SHP77 (cell line): ENCODE data around the gene KRTAP10-2.
"Not testable (repeated sequence)": the region's sequence is repeated elsewhere in the genome, so short reads cannot be mapped to it uniquely, and the experiment has no call there.

Experiments used
- DNase-seq, 2 experiments: peaks; one replicate each; lab custom pipeline; 2025; lab: John Stamatoyannopoulos, UW

KRTAP10-2 gene

GRCh38 chr21:44567481-44568171 is 16.3 kb upstream of the KRTAP10-2 start:
- DNase-seq: no peak

- DNase-seq: no peak
Observed at GRCh38 chr21:44566403-44566802, 15.1 kb upstream of the KRTAP10-2 start.

- DNase-seq: no peak
Observed at GRCh38 chr21:44564886-44565598, 13.7 kb upstream of the KRTAP10-2 start.

GRCh38 chr21:44564099-44564498 is 12.8 kb upstream of the KRTAP10-2 start:
- no peak for DNase-seq

GRCh38 chr21:44558695-44559094 is 7.4 kb upstream of the KRTAP10-2 start, which contains the start of gene KRTAP10-3:
KRTAP10-3 (minus strand) TSS chr21:44558795; CDS start chr21:44558715, 80 bp downstream.
- DNase-seq: no peak

- DNase-seq: not testable (repeated sequence)
Observed at GRCh38 chr21:44558329-44558675, 7.0 kb upstream of the KRTAP10-2 start.

- DNase-seq: no peak
Observed at GRCh38 chr21:44557491-44558328, 6.4 kb upstream of the KRTAP10-2 start.

- DNase-seq: no peak
Observed at GRCh38 chr21:44556879-44557278, 5.6 kb upstream of the KRTAP10-2 start.

- DNase-seq: no peak
Observed at GRCh38 chr21:44555200-44555875, 4.0 kb upstream of the KRTAP10-2 start.

GRCh38 chr21:44552681-44553080 is 1.4 kb upstream of the KRTAP10-2 start:
- DNase-seq: no peak

GRCh38 chr21:44552136-44552535 is 831 bp upstream of the KRTAP10-2 start:
- DNase-seq: no peak

- DNase-seq: no peak
Observed at GRCh38 chr21:44550807-44551206, 498 bp downstream of the KRTAP10-2 start.

GRCh38 chr21:44550285-44550684 is 1.0 kb downstream of the KRTAP10-2 start:
- not testable (repeated sequence) for DNase-seq

GRCh38 chr21:44549525-44550211 is 1.6 kb downstream of the KRTAP10-2 start:
- no peak for DNase-seq

GRCh38 chr21:44548922-44549321 is 2.4 kb downstream of the KRTAP10-2 start:
- no peak for DNase-seq

- no peak for DNase-seq
Observed at GRCh38 chr21:44548381-44548780, 2.9 kb downstream of the KRTAP10-2 start.

- DNase-seq: no peak
Observed at GRCh38 chr21:44547656-44548331, 3.5 kb downstream of the KRTAP10-2 start.

- no peak for DNase-seq
Observed at GRCh38 chr21:44544566-44544965, 6.7 kb downstream of the KRTAP10-2 start.

GRCh38 chr21:44542716-44543115 is 8.6 kb downstream of the KRTAP10-2 start:
- no peak for DNase-seq

GRCh38 chr21:44540741-44541288 is 10.5 kb downstream of the KRTAP10-2 start:
- no peak for DNase-seq
